Glutamatergic neuron (in vitro differentiated cells): ENCODE results near the gene BHLHE41. TPM values are rescaled to one million over a fixed set of nuclear protein-coding genes. Genes with fewer than 3 reads are reported as not detected.

Experiments used
- DNase-seq: peaks from one replicate; pipeline ENCODE4 v3.0.0; 2022
- H3K27ac Mint-ChIP-seq: one replicate; pipeline ENCODE4 v1.8.0; 2020; ENCODE audit warnings: mild to moderate bottlenecking, mixed read lengths, inconsistent platforms; ENCODE audit not compliant: unreplicated experiment
- H3K27me3 Mint-ChIP-seq: one replicate; pipeline ENCODE4 v1.8.0; 2020; ENCODE audit warnings: mild to moderate bottlenecking, moderate library complexity, mixed read lengths, inconsistent platforms; ENCODE audit not compliant: unreplicated experiment
- H3K36me3 Mint-ChIP-seq: one replicate; pipeline ENCODE4 v1.8.0; 2020; ENCODE audit warnings: mild to moderate bottlenecking, mixed read lengths, inconsistent platforms; ENCODE audit not compliant: unreplicated experiment
- H3K4me1 Mint-ChIP-seq: one replicate; pipeline ENCODE4 v1.8.0; 2020; ENCODE audit warnings: mild to moderate bottlenecking, low read depth, mixed read lengths, inconsistent platforms; ENCODE audit not compliant: unreplicated experiment
- H3K4me3 Mint-ChIP-seq: one replicate; pipeline ENCODE4 v1.8.0; 2020; ENCODE audit warnings: mild to moderate bottlenecking, mixed read lengths, inconsistent platforms; ENCODE audit not compliant: unreplicated experiment
- H3K9me3 Mint-ChIP-seq: one replicate; pipeline ENCODE4 v1.8.0; 2020; ENCODE audit warnings: mild to moderate bottlenecking, moderate library complexity, mixed read lengths, inconsistent platforms; ENCODE audit not compliant: unreplicated experiment
- CTCF ChIP-seq: fragments of 200-600 bp; sonication (generic); IDR thresholded peaks from one replicate; pipeline ENCODE4 v1.5.0; 2021; ENCODE audit not compliant: partially characterized antibody, unreplicated experiment
- long read RNA-seq: library from polyadenylated mRNA; unstranded; transcript quantifications from one replicate; pipeline ENCODE4 v2.0.0, GENCODE V29; 2020; ENCODE audit not compliant: unreplicated experiment
- total RNA-seq: library from RNA; stranded (reverse); fragmentation: NEBNext Ultra II Directional; extraction: Animal tissue kit (Norgen Biotek cat#: 25700); gene quantifications from one replicate; pipeline ENCODE4 v1.2.1, GENCODE V29; 2021; ENCODE audit not compliant: unreplicated experiment

Gene BHLHE41
- 3.6 TPM for total RNA-seq
- long read RNA-seq: 0 reads

- Mint-ChIP-seq H3K36me3 (no peaks in the 10 kb centered on the region), H3K27ac (peak within 1 kb of the TSS; percentile 77), H3K27me3 (peaks cover 27% of the 10 kb centered on the region), H3K9me3 (peaks cover 12% of the 10 kb centered on the region), H3K4me3 (peak within 1 kb of the TSS; percentile 95), H3K4me1 (peaks cover 18% of the 10 kb centered on the region)
- peak; percentile 62 for DNase-seq
- no peak for TF ChIP-seq CTCF
Measured at GRCh38 chr12:26124446-26125399, at the start of gene BHLHE41. TSS of gene BHLHE41 (minus strand) at chr12:26125037. CDS start at chr12:26124779, 258 bp downstream.

GRCh38 chr12:26172946-26173552 lies 48.2 kb upstream of the BHLHE41 start:
- Mint-ChIP-seq H3K4me3 (no peak overlapping the region), H3K9me3 (no peaks in the 10 kb centered on the region), H3K36me3 (no peaks in the 10 kb centered on the region), H3K4me1 (peaks cover 2% of the 10 kb centered on the region), H3K27ac (no peak overlapping the region), H3K27me3 (no peaks in the 10 kb centered on the region)
- no peak for DNase-seq
- TF ChIP-seq CTCF: no peak

GRCh38 chr12:26172539-26172938 lies 47.7 kb upstream of the BHLHE41 start:
- TF ChIP-seq CTCF: no peak
- Mint-ChIP-seq H3K4me1 (peaks cover 2% of the 10 kb centered on the region), H3K27ac (no peak overlapping the region), H3K36me3 (no peaks in the 10 kb centered on the region), H3K27me3 (no peaks in the 10 kb centered on the region), H3K9me3 (no peaks in the 10 kb centered on the region), H3K4me3 (no peak overlapping the region)
- no peak for DNase-seq

GRCh38 chr12:26172013-26172412 lies 47.2 kb upstream of the BHLHE41 start:
- DNase-seq: no peak
- no peak overlapping the region for H3K27ac Mint-ChIP-seq
- no peaks in the 10 kb centered on the region for H3K27me3 Mint-ChIP-seq
- peaks cover 6% of the 10 kb centered on the region for H3K4me1 Mint-ChIP-seq
- H3K36me3 Mint-ChIP-seq: no peaks in the 10 kb centered on the region
- no peak overlapping the region for H3K4me3 Mint-ChIP-seq
- TF ChIP-seq CTCF: no peak
- H3K9me3 Mint-ChIP-seq: no peaks in the 10 kb centered on the region

- Mint-ChIP-seq H3K4me1 (peaks cover 11% of the 10 kb centered on the region), H3K4me3 (no peak overlapping the region), H3K36me3 (no peaks in the 10 kb centered on the region), H3K27me3 (no peaks in the 10 kb centered on the region), H3K27ac (no peak overlapping the region), H3K9me3 (no peaks in the 10 kb centered on the region)
- no peak for DNase-seq
- TF ChIP-seq CTCF: no peak
Measured at GRCh38 chr12:26164118-26164517, 39.3 kb upstream of the BHLHE41 start.
